Hepatic stellate cell (primary cell): ENCODE results near the gene KBTBD7.

Source experiments
- DNase-seq: peaks from one replicate; pipeline ENCODE4 v3.0.0; 2011; ENCODE audit warnings: low spot score

The KBTBD7 gene, protein sequence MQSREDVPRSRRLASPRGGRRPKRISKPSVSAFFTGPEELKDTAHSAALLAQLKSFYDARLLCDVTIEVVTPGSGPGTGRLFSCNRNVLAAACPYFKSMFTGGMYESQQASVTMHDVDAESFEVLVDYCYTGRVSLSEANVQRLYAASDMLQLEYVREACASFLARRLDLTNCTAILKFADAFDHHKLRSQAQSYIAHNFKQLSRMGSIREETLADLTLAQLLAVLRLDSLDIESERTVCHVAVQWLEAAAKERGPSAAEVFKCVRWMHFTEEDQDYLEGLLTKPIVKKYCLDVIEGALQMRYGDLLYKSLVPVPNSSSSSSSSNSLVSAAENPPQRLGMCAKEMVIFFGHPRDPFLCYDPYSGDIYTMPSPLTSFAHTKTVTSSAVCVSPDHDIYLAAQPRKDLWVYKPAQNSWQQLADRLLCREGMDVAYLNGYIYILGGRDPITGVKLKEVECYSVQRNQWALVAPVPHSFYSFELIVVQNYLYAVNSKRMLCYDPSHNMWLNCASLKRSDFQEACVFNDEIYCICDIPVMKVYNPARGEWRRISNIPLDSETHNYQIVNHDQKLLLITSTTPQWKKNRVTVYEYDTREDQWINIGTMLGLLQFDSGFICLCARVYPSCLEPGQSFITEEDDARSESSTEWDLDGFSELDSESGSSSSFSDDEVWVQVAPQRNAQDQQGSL

DNA sequence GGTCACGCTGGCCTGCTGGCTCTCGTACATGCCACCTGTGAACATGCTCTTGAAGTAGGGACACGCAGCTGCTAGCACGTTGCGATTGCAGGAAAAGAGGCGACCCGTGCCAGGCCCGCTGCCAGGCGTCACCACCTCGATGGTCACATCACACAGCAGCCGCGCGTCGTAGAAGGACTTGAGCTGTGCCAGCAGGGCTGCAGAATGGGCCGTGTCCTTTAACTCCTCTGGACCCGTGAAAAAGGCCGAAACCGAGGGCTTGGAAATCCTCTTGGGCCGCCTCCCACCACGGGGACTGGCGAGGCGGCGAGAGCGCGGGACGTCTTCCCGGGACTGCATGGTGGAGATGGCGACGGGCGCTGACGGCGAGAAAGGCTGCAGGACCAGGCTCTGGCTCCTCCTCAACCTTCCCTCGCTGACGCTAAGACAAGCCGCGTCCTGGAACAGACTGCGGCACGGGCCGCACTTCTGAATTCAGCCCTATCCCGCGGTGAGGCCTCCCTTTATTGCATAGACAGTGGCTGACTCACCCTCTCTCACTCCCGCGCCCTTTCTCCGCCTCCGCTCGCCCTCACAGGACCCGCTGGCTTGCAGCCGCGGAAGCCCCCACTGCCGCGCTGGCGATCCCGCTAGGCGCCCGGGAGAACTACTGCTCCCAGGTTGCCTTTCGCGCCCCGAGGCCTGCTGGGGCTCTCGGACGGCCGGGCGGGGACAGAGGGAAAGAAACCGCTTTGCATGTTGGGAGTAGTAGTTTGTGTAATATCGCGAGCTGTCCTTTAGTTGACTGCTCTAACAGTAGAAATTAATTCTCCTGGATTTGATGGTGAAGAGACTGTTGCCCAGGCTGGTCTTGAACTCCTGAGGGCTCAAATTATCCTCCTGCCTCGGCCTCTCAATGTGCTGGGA is at the start of gene KBTBD7:
KBTBD7 (minus strand) TSS at position 651 of the 906 bp plus-strand sequence; CDS start at position 339, 312 bp downstream.
- DNase-seq: peak; percentile 88

DNA sequence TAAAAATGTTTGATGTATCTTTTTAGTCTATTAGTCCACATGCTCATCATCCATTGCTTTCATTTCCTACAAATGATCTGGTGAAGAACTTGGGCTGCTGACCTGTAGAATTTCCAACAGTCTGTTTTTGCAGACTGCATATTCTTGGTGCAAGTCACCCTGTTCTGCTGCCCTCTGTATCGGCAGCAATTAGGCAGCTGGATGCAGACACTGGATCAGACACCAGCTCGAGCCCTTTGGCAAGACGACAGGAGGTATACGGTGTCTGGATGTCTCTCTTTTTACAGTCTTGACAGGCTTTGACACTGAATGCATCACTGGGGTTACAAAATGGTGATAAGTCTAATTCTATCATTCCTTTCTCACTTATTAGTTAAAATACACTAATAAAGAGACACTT is 47.3 kb upstream of the KBTBD7 start:
- DNase-seq: no peak

DNA sequence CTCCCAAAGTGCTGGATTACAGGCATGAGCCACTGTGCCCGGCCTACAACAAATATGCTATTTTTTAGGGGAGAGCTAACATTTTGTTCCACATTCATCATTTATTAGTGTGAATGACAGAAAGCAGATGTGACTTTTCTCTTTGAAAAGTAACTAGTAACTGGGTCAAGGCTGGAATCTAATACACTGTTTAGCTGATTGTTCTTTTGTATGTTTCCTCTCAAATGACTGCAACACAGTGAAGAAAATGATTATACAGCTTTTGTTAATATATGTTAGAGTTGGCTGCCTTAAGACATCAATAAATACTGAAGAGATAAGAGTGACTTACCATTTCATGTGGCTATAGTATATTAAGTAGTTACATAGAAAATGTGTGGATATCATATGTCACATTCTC is 42.0 kb upstream of the KBTBD7 start:
- no peak for DNase-seq

DNA sequence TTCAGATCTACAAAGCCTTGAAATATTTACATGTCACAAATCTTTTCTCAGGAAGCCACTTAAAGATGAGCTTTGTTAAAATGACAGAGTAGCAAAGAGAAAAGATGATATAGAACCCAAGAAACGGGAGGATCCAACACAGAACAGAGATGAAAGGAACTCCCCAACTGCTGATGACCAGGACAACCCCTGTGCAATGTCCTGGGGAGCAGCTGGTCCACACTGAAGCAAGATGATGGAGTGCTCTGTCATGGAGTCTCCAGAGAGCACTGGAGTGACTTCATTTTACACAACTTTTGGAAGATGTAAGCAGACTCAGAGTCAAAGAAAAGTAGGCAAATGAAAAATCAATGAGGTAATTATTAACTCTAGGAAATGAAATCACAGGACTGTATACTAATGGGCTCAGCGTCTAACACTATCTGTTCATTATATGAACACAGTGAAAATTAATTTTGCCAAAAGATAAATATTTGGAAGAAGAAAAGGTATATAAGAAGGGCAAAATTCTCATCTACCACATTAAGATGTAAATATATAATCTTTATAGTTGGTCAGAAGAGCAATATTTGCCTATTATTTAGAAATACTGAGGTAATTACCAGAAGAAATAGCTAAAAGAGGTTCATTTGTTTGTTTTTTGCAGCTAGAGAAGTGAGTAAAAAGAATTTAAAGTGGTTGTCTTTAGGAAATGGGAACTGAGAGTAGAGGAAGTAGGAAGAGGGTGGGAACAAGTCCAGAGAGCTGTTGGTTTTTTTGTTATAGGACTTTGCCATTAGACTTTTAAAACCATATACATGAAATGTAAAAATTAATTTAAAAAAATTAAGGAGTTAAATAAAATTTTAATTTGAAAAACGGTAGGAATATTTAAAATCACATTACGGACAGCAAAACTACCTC is 38.5 kb upstream of the KBTBD7 start:
- DNase-seq: no peak

DNA sequence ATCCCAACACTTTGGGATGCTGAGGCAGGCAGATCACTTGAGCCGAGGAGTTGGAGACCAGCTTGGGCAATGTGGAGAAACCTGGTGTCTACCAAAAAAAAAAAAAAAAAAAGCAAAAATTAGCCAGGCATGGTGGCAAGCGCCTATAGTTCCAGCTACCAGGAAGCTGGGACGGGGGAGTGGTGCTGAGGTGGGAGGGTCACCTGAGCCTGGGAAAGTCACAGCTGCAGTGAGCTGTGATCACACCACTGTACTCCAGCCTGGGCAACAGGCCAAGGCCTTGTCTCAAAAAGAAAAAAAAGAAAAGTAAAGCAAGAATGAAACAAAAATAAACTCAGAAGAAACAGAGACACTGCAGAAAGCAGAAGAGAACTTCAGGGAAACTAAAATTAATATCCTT is 37.4 kb upstream of the KBTBD7 start:
- no peak for DNase-seq

DNA sequence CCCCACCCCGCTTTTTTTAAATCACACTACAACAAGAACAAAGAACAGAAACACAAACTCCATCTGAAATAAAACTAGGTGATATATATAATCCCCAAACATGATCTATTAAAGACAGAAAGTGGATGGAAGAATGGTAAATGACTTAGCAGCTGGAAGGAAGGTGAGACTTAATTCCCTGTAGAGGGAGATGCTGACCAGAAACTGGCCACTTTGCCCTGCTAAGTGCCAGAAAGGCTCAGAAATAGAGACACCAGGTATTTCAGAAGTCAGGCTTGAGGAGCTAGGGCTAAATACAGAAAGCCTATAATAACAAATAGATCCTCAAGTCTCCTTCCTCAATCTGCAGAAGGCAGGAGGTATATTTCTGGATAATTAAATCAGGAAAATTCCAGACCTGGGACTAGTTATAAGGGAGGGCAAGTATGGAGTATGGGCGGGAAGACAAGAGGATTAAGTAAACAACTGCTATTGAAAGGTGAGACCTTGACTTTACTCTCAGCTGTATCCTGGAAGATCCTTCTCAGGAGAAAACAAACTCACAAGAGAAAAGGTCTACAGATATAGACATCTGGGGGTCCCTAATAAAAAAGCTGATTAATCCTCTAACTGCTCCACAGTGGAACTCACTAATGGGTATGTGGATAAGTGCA is 36.8 kb upstream of the KBTBD7 start:
- no peak for DNase-seq

DNA sequence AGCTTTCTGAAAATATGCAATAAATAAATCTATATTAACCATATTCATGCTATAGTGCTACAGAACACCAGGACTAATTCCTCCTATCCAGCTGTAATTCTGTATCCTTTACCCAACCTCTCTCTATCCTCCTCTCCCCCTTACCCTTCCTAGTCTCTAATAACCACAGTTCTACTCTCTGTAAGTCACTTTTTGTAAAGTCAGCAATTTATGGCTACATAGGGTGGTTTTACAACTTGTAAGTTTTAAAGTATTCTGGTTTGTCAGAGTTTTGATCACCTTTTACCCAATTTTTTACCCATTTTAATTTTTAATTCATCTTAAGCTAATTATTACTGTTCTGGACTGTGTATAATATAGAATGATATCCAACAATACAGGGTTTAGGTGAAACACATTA is 35.0 kb upstream of the KBTBD7 start:
- no peak for DNase-seq

DNA sequence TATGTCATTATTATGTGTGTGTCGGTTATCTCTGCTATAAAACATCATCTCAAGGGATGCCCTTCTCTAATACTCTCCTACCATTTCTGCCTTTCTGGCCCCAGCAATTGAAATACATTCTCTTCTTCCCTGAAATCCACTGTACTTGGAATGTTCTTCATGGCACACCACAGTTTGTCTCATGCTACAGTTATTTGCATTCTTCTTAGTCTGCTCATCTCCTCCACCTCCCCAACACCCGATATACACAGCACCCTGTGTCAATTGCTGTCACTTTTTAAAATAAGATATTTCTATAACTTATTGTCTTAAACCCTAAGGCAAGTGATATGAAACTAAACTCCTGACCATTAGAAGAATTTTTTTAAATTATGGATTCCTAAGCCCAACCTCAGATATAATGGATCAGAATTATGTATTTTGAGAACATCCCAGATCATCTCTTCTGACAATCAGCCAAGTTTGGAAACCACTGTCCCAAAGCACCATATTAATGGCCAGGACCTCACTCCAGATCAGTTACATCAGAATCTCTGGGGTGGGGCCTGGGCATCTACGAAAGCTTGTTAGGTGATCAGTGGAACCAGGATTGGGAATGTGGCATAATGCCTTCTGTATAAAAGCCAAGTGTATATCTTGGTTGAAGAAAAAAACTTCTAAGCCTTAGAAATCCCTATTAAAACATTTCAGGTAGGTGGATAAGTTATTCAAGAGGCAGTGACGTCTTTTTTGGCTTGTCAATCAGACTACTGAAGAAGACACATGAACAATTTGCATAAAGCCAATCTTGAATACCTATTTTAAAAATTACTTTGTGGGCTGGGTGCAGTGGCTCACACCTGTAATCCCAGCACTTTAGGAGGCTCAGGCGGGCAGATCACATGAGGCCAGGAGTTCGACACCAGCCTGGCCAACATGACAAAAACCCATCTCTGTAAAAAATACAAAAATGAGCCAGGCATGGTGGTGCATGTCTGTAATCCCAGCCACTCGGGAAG is 30.0 kb upstream of the KBTBD7 start:
- peak; percentile 62 for DNase-seq

DNA sequence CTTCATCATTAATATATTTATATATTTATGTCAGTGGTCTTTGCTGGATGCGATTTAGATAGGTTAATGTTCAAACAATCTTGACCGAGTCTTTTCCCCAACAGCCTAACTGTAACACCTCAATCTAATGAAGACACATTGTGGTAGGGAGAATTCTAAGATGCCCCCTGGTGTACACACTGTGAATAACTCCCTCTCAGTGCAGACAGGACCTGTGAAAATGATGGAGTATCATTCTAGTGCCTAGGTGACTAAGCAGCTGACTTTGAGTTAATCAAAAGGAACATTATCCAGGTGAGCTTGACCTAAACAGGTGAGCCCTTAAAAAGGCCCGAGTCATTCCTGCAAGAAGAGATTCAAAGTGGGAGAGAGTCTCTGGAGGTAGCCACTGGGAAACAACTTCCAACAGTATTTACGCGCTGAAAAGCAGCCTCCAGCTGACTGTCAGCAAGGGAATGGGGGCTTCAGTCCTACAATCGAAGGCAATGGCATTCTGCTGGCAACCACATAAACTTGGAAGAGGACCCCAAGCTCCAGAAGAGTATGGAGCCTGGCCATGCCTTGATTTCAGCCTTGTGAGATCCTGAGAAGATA is 28.0 kb upstream of the KBTBD7 start:
- peak; percentile 42 for DNase-seq

DNA sequence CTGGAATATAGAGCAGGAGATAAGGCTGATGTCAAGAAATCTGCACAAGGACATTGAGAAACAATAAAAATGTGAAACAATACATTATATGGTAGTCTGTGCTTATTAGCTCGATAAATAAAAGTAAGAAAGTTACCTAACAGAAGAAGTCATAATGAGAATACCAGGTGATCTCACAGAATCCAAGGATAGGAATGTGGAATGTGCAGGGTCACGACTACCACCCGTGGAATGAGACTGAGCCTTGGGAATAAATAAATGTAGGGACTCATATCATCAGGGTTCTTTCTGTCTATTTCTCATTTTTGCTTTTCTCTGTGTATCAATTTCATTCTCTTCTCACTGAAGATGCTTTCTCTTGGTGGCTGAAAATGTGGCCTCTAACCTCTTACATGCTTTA is 26.0 kb upstream of the KBTBD7 start:
- DNase-seq: no peak

DNA sequence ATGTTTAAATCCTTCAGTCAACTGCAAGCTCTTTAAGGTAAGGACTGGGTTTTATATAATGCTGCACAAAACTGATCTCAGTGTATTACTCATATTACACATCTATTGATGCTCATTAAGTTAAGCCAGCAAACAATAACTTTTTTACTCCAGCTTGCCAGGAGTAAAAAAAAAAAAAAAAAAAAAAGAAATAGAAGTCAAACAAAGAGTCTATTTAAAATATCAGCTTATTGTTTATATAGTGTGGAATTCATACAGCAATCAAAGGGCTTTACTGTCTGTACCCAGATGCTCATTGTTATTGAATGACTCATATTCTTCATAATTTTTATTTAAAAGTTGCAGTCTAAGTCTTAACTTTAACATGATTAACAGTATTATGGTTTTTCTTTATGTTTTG is 21.8 kb upstream of the KBTBD7 start:
- DNase-seq: peak; percentile 23

DNA sequence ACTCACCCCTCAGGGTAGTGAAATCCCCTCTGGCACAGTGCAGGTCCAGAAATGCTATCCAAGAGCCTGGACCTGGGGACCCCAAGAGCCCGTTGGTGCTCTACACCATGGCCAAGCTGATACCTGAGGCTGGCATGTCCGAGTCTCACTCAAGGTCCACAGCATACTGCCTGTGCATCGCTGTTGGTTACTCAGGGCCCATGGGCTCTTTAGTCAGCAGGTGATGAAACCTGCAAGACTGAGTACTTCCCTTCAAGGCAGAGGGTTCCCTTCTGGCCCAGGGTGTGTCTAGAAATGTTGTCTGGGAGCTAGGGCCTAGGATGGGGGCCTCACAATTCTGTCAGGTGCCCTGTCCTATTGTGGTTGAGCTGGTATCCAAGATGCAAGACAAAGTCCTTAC is 19.6 kb upstream of the KBTBD7 start:
- DNase-seq: no peak

DNA sequence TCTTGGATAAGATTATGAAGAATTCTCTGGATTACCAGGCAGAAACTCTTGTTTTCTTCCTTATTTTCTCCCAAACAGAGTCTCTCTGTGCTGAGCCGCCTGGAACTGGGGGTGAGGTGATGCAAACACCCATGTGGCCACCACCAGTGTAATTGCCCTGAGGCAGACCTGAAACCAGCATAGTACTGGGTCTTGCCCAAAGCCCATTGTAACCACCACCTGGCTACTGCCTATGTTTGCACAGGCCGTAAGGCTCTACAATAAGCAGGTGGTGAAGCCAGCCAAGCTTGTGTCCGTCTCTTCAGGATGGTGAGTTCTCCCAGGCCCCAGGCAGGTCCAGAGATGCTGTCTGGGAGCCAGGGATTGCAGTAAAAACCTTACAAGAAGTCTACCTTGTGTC is 18.9 kb upstream of the KBTBD7 start:
- DNase-seq: no peak

DNA sequence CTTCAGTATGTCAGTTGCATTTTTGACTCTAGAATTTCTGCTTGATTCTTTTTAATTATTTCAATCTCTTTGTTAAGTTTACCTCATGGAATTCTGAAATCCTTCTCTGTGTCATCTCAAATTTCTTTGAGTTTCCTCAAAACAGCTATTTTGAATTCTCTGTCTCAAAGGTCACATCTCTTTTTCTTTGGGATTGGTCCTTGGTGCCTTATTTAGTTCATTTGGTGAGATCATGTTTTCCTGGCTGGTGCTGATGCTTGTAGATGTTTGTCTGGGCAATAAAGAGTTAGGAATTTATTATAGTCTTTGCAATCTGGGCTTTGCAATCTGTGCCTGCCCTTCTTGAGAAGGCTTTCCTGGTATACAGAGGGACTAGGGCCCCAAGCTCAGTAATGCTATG is 18.5 kb upstream of the KBTBD7 start:
- no peak for DNase-seq

DNA sequence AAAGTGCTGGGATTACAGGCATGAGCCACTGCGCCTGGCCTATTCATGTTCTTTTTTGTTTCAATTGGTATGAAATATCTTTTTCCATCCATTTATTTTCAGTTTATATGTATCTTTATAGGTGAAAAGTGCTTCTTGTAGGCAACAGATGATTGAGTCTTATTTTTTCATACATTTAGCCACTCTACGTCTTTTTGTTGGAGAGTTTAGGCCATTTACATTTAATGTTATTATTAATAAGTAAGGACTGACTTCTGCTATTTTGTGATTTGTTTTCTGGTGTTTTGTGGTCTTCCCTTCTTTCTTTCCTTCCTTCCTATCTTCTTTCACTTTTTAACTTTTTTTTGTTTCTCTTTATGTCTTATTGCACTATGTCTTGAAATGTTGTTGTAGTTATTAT is 16.7 kb upstream of the KBTBD7 start:
- no peak for DNase-seq

DNA sequence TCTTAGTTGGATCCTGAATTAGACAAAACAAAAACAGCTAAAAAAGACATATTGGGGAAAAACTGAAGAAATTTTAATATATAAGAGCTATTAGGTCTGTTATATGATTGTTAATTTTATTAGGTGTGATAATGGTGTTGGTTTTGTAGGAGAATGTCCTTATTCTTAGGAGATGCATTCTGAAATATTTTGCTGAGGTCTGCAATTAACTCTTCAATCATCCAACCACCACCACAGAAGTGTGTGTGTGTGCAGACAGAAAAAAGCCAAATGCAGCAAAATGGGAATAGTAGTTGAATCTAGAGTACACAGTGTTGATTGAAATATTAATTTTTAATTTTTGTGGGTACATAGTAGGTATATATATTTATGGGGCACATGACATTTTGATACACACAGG is 12.1 kb upstream of the KBTBD7 start:
- no peak for DNase-seq

DNA sequence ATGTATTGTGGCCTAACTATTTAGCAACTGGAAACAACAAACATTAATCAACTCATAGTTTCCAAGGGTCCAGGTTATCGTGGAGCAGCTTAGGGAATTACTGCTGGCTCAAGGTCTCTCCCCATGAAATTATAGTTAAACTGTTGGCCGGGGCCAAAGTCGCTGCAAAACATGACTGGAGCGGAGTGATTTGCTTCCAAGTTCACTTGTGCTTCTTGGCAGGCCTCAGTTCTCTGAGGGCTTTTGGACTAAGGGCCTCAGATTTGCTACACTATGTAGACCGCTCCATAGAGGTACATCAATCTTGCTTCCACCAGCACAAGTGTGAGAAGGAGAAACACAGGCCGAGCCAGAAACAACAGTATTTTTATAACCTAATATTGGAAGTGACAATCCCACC is 9.4 kb upstream of the KBTBD7 start:
- DNase-seq: no peak

DNA sequence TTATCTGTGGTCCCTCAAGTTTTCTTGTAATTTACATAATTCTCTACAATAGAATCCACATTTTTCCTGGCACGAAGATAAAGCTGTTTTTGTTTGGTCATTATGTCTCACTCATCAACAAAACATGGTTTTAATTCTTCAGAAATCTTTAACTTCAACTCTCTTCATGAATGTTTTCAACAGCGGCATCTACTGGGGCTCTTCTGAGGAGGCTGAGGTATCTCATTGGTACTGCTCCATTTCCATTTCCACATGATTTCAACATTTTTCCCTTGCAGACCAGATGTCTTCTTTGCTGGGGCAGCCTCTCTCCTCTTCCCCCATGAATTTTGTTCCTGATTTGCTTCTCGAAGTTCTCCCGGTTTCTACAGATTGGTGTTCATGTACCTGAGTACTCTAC is 5.8 kb upstream of the KBTBD7 start:
- no peak for DNase-seq

DNA sequence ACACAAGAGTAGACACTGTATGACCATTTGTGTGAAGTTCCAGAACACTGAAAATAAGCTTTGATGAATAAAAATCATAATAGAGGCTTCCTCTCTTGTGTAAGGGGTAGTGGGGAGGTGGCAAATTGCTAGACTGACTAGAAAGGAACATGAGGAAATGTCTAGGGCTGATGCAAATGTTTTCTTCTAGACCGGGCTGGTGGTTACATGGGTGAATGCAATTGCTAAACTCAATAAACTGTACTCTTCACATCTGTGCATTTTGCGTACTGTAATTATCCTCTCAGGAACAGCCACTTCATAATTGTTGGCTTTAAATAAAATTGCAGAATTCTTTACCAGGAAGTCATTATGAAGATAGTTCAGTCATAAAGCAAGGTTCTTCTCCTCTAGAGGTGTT is 5.2 kb upstream of the KBTBD7 start:
- no peak for DNase-seq
